ENCODE measurements around the gene POU2AF3. TPM values are rescaled to one million over a fixed set of nuclear protein-coding genes. Genes with fewer than 3 reads are reported as not detected.

POU2AF3 gene
- 10 to 100 TPM in 1 of 4 donors, 1 to 10 TPM in 3; 3.4 to 13.8 (median 6.4) TPM for polyA plus RNA-seq
- long read RNA-seq, donor 1, partial matches to known transcripts, result 0 of 3 reads
- long read RNA-seq, donor 1, other reads (novel, unspliced or antisense), result 0 of 3 reads
- long read RNA-seq, donor 2, partial matches to known transcripts, result 0 of 1 reads
- long read RNA-seq, donor 2, other reads (novel, unspliced or antisense), result 0 of 1 reads
- long read RNA-seq, donor 3, result 0 reads
- long read RNA-seq, donor 4, result 0 reads
- long read RNA-seq, donor 5, result 0 reads
- long read RNA-seq, donor 6, partial matches to known transcripts, result 0 of 1 reads
- long read RNA-seq, donor 6, other reads (novel, unspliced or antisense), result 0 of 1 reads
- long read RNA-seq, donor 7, result 0 reads
- long read RNA-seq, donor 8, result 0 reads
- long read RNA-seq, donor 9, partial matches to known transcripts, result 0 of 2 reads
- long read RNA-seq, donor 9, other reads (novel, unspliced or antisense), result 0 of 2 reads
- long read RNA-seq, donor 10, partial matches to known transcripts, result 0 of 3 reads
- long read RNA-seq, donor 10, other reads (novel, unspliced or antisense), result 0 of 3 reads

DNA sequence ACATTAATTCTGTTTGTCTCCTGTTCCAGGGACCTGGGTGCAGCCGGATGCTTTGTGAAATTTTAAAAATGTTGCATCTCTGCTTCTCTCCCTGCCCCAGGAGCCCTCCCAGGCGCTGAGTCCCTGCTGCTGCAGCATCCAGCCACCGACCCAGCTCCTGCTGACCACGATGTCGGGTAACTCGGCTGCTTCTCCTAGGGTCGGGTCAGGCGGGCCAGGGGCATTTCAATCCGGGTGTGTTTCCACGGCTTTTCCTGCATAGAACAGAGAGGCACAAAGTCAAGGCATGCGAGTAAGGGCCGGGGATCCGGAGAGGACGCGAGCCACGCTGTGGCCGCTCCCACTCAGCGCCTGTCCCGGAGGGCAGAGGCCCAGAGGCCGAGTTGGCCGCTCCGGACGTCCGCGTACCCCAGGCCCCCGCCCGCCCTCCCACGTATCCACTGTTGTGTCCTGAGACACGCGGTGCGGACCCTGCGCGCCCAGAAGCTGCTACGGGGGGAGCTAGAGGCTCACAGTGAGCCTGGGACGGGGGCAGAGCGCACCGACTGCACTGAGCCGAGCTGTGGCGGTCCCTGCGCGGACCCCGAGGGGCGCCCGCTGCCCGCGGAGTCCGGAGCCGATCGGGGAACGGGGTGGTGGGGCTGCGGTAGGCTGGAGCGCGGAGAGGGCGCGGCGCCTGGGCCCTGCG lies at the start of gene POU2AF3:
POU2AF3 (plus strand) TSS at position 134 of the 688 bp plus-strand sequence; CDS start at position 170, 36 bp downstream.
- no peak for FAIRE-seq
- Histone ChIP-seq H3K36me3 (ENCODE audit: control insufficient read depth in 3 of 3, insufficient read depth in 2 of 3, low read depth in 1 of 3, low read length in 3 of 3) (peaks cover 0 to 15% (median 0%) of the 10 kb centered on the region in 3 donors), H3K4me1 (ENCODE audit: control insufficient read depth in 3 of 3, insufficient read depth in 2 of 3, low read depth in 1 of 3, low read length in 2 of 3) (peaks cover 1 to 27% (median 3%) of the 10 kb centered on the region in 3 donors), H3K27ac (ENCODE audit: low read depth in 1 of 3, low read length in 2 of 3) (peak within 1 kb of the TSS; percentile 73 to 78 (median 74)), H3K9me3 (ENCODE audit: control insufficient read depth in 2 of 2, insufficient read depth in 1 of 2, low read depth in 1 of 2, low read length in 1 of 2) (no peaks in the 10 kb centered on the region), H3K27me3 (ENCODE audit: control insufficient read depth in 3 of 3, insufficient read depth in 3 of 3, low read length in 3 of 3) (no peaks in the 10 kb centered on the region), H3K4me3 (ENCODE audit: low read depth in 1 of 3, low read length in 3 of 3) (peak within 1 kb of the TSS; percentile 35 to 87 (median 76))
- DNase-seq, result no peak
- WGBS, 3 donors, result 5 to 10% (median 9%) methylated on average over 45 to 57 of the region's 57 CpGs

DNA sequence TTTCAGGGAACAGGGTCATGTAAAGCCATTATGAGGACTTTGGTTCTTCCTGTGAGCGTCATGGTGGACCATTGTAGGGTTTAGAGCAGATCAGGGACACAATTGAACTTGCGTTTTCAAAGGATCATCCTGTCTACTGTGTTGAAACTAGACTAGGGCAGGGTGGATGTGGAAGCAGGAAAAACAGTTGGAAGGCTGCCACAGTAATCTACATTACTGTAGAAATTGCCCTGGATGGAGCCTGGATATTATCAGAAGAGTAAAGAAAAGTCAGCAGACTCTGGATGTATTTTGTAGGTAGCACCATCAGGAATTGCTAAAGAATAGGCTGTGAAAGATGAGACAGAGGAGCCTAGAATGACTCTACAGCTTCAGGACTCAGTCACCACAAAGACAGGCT lies 47.4 kb upstream of the POU2AF3 start:
- DNase-seq, result no peak
- no peak for FAIRE-seq
- Histone ChIP-seq H3K27me3 (ENCODE audit: control insufficient read depth in 3 of 3, insufficient read depth in 3 of 3, low read length in 3 of 3) (peaks cover 0 to 4% (median 0%) of the 10 kb centered on the region in 3 donors), H3K27ac (ENCODE audit: low read depth in 1 of 3, low read length in 2 of 3) (no peak overlapping the region), H3K4me1 (ENCODE audit: control insufficient read depth in 3 of 3, insufficient read depth in 2 of 3, low read depth in 1 of 3, low read length in 2 of 3) (no peaks in the 10 kb centered on the region), H3K36me3 (ENCODE audit: control insufficient read depth in 3 of 3, insufficient read depth in 2 of 3, low read depth in 1 of 3, low read length in 3 of 3) (no peaks in the 10 kb centered on the region), H3K9me3 (ENCODE audit: control insufficient read depth in 2 of 2, insufficient read depth in 1 of 2, low read depth in 1 of 2, low read length in 1 of 2) (no peaks in the 10 kb centered on the region), H3K4me3 (ENCODE audit: low read depth in 1 of 3, low read length in 3 of 3) (no peak overlapping the region)
- 28 to 53% (median 44%) methylated on average over 2 of the region's 2 CpGs for WGBS, 3 donors

- H3K27ac ChIP-seq (ENCODE audit: low read depth in 1 of 3, low read length in 2 of 3), result no peak overlapping the region
- H3K9me3 ChIP-seq (ENCODE audit: control insufficient read depth in 2 of 2, insufficient read depth in 1 of 2, low read depth in 1 of 2, low read length in 1 of 2), result no peaks in the 10 kb centered on the region
- 81 to 85% (median 85%) methylated on average over 1 of the region's 1 CpG for WGBS, 3 donors
- FAIRE-seq (no peak), DNase-seq (no peak)
- H3K4me3 ChIP-seq (ENCODE audit: low read depth in 1 of 3, low read length in 3 of 3), result no peak overlapping the region
- no peaks in the 10 kb centered on the region for H3K36me3 ChIP-seq (ENCODE audit: control insufficient read depth in 3 of 3, insufficient read depth in 2 of 3, low read depth in 1 of 3, low read length in 3 of 3)
- peaks cover 0 to 4% (median 0%) of the 10 kb centered on the region in 3 donors for H3K27me3 ChIP-seq (ENCODE audit: control insufficient read depth in 3 of 3, insufficient read depth in 3 of 3, low read length in 3 of 3)
- no peaks in the 10 kb centered on the region for H3K4me1 ChIP-seq (ENCODE audit: control insufficient read depth in 3 of 3, insufficient read depth in 2 of 3, low read depth in 1 of 3, low read length in 2 of 3)
These were observed 45.2 kb upstream of the POU2AF3 start for GRCh38 chr11:111253131-111253530.

DNA sequence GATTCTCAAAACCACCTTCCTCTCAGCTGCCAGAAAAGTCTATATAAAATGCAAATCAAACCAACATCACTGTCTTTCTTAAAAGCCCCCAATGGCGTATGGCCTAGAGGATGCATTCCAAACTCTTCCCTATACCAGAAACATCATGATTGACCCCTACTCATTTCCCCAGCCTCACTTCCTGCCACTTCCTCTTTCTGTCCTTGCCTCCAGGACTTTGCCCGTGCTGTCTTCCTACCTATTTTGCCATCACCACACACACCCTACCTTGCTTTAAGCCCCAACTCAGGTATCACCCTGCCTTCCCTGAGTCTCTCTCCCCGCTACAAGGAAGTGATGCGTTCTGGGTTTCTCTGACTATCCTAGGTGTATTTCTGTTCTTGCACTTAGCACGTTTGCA lies 44.7 kb upstream of the POU2AF3 start:
- no peak for FAIRE-seq
- WGBS, 3 donors, result 78 to 80% (median 80%) methylated on average over 5 of the region's 5 CpGs
- H3K4me1 ChIP-seq (ENCODE audit: control insufficient read depth in 3 of 3, insufficient read depth in 2 of 3, low read depth in 1 of 3, low read length in 2 of 3), result no peaks in the 10 kb centered on the region

DNA sequence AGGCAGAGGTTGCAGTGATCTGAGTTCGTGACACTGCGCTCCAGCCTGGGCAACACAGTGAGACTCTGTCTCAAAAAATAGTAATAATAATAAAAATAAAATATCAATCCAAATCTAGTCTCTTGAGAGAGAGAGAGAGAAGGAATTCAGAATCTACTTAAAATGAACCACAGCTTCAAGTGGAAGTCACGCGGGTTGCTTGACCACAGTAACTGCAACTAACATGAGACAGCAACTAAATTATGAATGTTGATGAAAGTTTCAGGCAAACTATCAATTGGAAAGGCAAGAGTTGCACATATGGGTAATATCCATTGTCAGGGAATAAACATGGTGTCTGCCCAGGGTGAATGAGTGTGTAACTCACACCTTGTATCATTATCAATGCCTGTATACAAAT lies 40.3 kb upstream of the POU2AF3 start:
- WGBS, 3 donors, result 85 to 98% (median 86%) methylated on average over 4 of the region's 4 CpGs
- FAIRE-seq (no peak), DNase-seq (no peak)
- H3K4me3 ChIP-seq (ENCODE audit: low read depth in 1 of 3, low read length in 3 of 3), result no peak overlapping the region
- H3K36me3 ChIP-seq (ENCODE audit: control insufficient read depth in 3 of 3, insufficient read depth in 2 of 3, low read depth in 1 of 3, low read length in 3 of 3), result no peaks in the 10 kb centered on the region
- H3K27me3 ChIP-seq (ENCODE audit: control insufficient read depth in 3 of 3, insufficient read depth in 3 of 3, low read length in 3 of 3), result no peaks in the 10 kb centered on the region
- H3K4me1 ChIP-seq (ENCODE audit: control insufficient read depth in 3 of 3, insufficient read depth in 2 of 3, low read depth in 1 of 3, low read length in 2 of 3), result no peaks in the 10 kb centered on the region
- H3K27ac ChIP-seq (ENCODE audit: low read depth in 1 of 3, low read length in 2 of 3), result no peak overlapping the region
- no peaks in the 10 kb centered on the region for H3K9me3 ChIP-seq (ENCODE audit: control insufficient read depth in 2 of 2, insufficient read depth in 1 of 2, low read depth in 1 of 2, low read length in 1 of 2)

More for the DNA sequence above, 44.7 kb upstream of the POU2AF3 start:
- H3K27ac ChIP-seq (ENCODE audit: low read depth in 1 of 3, low read length in 2 of 3), result no peak overlapping the region
- no peak overlapping the region for H3K4me3 ChIP-seq (ENCODE audit: low read depth in 1 of 3, low read length in 3 of 3)
- H3K27me3 ChIP-seq (ENCODE audit: control insufficient read depth in 3 of 3, insufficient read depth in 3 of 3, low read length in 3 of 3), result peaks cover 0 to 4% (median 0%) of the 10 kb centered on the region in 3 donors
- no peak for DNase-seq
- H3K9me3 ChIP-seq (ENCODE audit: control insufficient read depth in 2 of 2, insufficient read depth in 1 of 2, low read depth in 1 of 2, low read length in 1 of 2), result no peaks in the 10 kb centered on the region
- H3K36me3 ChIP-seq (ENCODE audit: control insufficient read depth in 3 of 3, insufficient read depth in 2 of 3, low read depth in 1 of 3, low read length in 3 of 3), result no peaks in the 10 kb centered on the region

DNA sequence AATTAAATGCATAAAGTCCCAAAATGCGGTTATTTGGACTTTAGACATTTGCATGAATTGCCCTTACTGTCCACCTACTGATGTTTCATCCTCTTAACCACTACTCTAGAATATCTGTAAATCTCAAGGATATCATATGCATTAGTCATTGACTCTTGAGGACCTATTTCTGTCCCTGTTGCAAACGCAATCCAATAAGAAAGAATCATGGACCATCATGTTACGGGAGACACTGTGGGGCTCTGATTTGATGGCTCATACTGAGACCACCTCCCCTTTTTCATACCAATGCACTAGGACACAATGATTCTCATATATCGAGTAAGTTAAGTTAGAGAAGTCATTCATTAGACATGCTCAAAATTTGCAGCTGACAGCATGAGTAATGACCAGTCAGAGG lies 38.5 kb upstream of the POU2AF3 start:
- WGBS, 3 donors, result 84 to 91% (median 90%) methylated on average over 4 of the region's 4 CpGs
- H3K27me3 ChIP-seq (ENCODE audit: control insufficient read depth in 3 of 3, insufficient read depth in 3 of 3, low read length in 3 of 3), result no peaks in the 10 kb centered on the region
- no peak for FAIRE-seq

DNA sequence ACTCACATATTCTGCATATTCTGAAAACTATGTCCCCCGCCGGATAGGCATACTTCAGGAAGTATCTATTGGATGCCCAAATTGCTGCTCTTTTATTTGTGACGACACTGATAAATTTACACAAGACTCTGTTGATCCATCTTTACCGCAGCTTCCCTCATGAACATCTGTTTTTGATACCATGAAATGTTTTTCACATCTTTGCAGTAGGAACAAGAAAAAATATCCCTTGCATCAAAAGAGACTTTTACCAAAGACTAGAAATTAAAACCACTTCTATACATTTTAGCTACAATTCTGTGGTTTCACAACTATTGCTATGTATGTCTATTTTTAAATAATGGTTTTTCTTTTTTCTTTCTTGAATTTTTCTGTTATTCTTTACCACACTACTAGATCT lies 37.5 kb upstream of the POU2AF3 start:
- no peak overlapping the region for H3K27ac ChIP-seq (ENCODE audit: low read depth in 1 of 3, low read length in 2 of 3)
- 73 to 90% (median 74%) methylated on average over 4 of the region's 4 CpGs for WGBS, 3 donors
- H3K36me3 ChIP-seq (ENCODE audit: control insufficient read depth in 3 of 3, insufficient read depth in 2 of 3, low read depth in 1 of 3, low read length in 3 of 3), result no peaks in the 10 kb centered on the region
- no peak for FAIRE-seq
- no peaks in the 10 kb centered on the region for H3K4me1 ChIP-seq (ENCODE audit: control insufficient read depth in 3 of 3, insufficient read depth in 2 of 3, low read depth in 1 of 3, low read length in 2 of 3)
- H3K4me3 ChIP-seq (ENCODE audit: low read depth in 1 of 3, low read length in 3 of 3), result no peak overlapping the region
- H3K9me3 ChIP-seq (ENCODE audit: control insufficient read depth in 2 of 2, insufficient read depth in 1 of 2, low read depth in 1 of 2, low read length in 1 of 2), result no peaks in the 10 kb centered on the region
- DNase-seq, result no peak
- H3K27me3 ChIP-seq (ENCODE audit: control insufficient read depth in 3 of 3, insufficient read depth in 3 of 3, low read length in 3 of 3), result no peaks in the 10 kb centered on the region

More for the DNA sequence above, 38.5 kb upstream of the POU2AF3 start:
- H3K4me1 ChIP-seq (ENCODE audit: control insufficient read depth in 3 of 3, insufficient read depth in 2 of 3, low read depth in 1 of 3, low read length in 2 of 3), result no peaks in the 10 kb centered on the region
- no peak overlapping the region for H3K4me3 ChIP-seq (ENCODE audit: low read depth in 1 of 3, low read length in 3 of 3)
- H3K36me3 ChIP-seq (ENCODE audit: control insufficient read depth in 3 of 3, insufficient read depth in 2 of 3, low read depth in 1 of 3, low read length in 3 of 3), result no peaks in the 10 kb centered on the region
- no peaks in the 10 kb centered on the region for H3K9me3 ChIP-seq (ENCODE audit: control insufficient read depth in 2 of 2, insufficient read depth in 1 of 2, low read depth in 1 of 2, low read length in 1 of 2)
- H3K27ac ChIP-seq (ENCODE audit: low read depth in 1 of 3, low read length in 2 of 3), result no peak overlapping the region
- DNase-seq, result no peak

DNA sequence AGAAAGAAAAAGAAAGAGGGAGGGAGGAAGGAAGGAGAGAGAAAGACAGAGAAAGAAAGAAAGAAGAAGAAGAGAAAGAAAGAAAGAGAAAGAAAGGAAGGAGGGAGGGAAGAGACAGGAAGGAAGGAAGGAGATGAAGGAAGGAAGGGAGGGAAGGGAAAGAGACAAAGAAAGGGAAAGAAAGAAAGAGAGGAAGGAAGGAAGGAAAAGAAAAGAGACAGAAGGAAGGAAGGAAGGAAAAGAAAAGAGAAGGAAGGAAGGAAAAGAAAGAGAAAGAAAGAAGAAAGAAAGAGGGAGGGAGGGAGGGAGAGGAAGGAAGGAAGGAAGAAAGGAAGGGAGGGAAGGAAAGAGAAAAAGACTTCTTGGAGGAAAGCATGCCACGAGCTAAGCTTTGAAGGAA lies 33.7 kb upstream of the POU2AF3 start:
- FAIRE-seq (no peak), DNase-seq (no peak)
- H3K4me3 ChIP-seq (ENCODE audit: low read depth in 1 of 3, low read length in 3 of 3), result no peak overlapping the region
- H3K4me1 ChIP-seq (ENCODE audit: control insufficient read depth in 3 of 3, insufficient read depth in 2 of 3, low read depth in 1 of 3, low read length in 2 of 3), result no peaks in the 10 kb centered on the region
- WGBS, 3 donors, result 68 to 93% (median 84%) methylated on average over 1 of the region's 1 CpG
- H3K27ac ChIP-seq (ENCODE audit: low read depth in 1 of 3, low read length in 2 of 3), result no peak overlapping the region
- no peaks in the 10 kb centered on the region for H3K36me3 ChIP-seq (ENCODE audit: control insufficient read depth in 3 of 3, insufficient read depth in 2 of 3, low read depth in 1 of 3, low read length in 3 of 3)
- no peaks in the 10 kb centered on the region for H3K27me3 ChIP-seq (ENCODE audit: control insufficient read depth in 3 of 3, insufficient read depth in 3 of 3, low read length in 3 of 3)
- H3K9me3 ChIP-seq (ENCODE audit: control insufficient read depth in 2 of 2, insufficient read depth in 1 of 2, low read depth in 1 of 2, low read length in 1 of 2), result no peaks in the 10 kb centered on the region

Measured in small intestine (tissue), 16 donors.